VCaP (cell line): ENCODE measurements around the gene C17orf107.

ENCODE experiments used
- H3K27ac ChIP-seq: fragments of 450-650 bp; 2 replicates; pipeline ENCODE4 v1.5.1; 2017
- TF ChIP-seq, protein P1 (sequence below): fragments of 450-650 bp; conservative IDR thresholded peaks from 2 replicates; pipeline ENCODE4 v1.5.1; 2017; ENCODE audit warnings: mild to moderate bottlenecking, moderate library complexity

The C17orf107 gene

DNA sequence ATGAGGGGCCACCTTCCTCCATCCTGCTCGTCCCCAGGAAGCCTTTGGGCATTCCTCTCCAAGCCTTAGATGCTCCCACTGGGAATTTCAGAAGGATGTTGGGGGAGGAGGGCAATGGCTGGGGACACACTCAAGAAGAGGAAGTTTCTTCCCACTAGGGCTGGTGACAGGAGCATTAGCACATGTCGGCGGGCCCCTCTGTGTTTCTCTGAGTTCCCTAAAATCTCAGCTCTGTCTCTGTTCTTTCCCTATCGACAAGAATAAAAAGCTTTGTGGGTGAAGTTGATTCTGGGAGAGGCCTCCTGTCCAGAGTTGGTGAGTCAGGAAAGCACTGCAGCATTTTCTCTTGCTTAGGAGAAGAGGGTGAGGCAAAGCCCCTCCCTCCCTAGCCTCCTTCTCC is 19.7 kb upstream of the C17orf107 start:
- TF ChIP-seq, protein P1, sequence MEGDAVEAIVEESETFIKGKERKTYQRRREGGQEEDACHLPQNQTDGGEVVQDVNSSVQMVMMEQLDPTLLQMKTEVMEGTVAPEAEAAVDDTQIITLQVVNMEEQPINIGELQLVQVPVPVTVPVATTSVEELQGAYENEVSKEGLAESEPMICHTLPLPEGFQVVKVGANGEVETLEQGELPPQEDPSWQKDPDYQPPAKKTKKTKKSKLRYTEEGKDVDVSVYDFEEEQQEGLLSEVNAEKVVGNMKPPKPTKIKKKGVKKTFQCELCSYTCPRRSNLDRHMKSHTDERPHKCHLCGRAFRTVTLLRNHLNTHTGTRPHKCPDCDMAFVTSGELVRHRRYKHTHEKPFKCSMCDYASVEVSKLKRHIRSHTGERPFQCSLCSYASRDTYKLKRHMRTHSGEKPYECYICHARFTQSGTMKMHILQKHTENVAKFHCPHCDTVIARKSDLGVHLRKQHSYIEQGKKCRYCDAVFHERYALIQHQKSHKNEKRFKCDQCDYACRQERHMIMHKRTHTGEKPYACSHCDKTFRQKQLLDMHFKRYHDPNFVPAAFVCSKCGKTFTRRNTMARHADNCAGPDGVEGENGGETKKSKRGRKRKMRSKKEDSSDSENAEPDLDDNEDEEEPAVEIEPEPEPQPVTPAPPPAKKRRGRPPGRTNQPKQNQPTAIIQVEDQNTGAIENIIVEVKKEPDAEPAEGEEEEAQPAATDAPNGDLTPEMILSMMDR: no peak
- no peak overlapping the region for H3K27ac ChIP-seq

DNA sequence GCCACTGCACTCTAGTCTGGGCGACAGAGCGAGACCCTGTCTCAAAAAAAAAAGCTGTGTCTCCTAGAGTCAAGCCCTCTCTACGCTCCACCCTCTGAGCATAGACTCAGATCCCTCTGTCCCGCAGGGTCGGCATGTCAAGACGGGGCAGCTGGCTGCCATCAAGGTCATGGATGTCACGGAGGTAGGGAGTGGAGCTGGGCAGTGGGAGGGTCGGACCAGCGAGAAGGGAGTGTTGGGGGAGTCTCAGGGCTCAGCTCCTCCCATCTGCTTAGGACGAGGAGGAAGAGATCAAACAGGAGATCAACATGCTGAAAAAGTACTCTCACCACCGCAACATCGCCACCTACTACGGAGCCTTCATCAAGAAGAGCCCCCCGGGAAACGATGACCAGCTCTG is 18.5 kb upstream of the C17orf107 start:
- TF ChIP-seq, protein P1: no peak
- no peak overlapping the region for H3K27ac ChIP-seq

DNA sequence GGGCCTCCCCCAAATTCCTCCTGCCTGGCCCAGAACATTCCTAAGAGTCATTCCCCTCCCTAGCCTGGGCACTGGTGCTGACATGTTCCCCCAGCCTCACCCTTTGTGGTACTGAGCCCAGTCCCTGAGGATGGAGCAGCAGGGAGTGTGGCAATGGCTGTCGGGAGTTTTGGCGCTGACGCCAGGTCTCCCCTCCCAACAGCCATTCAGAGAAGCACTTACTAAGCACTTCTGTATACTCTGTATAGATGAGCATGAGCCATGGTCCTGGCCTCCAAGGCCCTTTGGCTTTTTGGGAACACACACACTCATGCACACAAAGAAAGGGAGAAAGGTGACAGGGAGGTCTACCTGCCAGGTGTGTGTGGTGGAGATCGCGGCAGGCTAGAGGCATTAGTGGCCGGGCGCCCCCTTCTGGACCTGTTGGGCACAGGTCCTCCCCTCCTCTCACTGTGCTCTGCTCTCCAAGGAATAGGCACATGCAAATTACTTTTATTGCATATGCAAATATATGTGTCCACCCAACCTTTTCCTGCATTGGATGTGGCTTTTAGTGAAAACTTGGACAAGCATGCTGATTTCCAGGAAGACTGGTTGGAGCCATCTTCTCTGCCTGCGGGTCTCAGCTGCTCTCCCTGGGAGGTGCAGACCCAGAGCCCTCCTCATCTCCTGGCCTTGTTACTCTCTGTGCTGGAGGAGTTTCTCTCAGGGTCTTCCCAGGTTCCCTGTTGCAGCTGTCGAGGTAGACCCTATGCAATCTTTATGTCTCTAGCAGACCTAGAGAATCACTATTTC is 17.4 kb upstream of the C17orf107 start:
- TF ChIP-seq, protein P1: peak; percentile 84
- H3K27ac ChIP-seq: no peak overlapping the region

DNA sequence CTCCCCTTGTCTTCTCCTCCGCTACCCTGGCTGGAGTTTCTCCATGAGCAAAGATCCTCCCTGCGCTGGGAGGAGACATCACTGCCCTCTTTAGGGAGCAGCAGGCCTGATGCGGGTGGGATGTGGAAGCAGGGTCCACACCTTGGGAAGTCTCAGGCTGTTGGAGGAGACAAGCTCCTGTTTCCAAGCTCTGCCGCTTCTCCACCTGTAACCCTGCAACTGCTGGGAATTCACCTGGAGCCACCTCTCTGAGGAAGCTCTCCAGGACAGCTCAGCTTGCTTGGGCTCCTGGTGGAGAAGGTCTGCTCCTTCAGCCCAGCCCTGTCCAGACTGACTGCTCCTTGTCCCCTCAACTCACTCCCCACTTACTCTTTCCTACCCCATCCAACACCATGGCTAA is 14.8 kb upstream of the C17orf107 start:
- TF ChIP-seq, protein P1: no peak

DNA sequence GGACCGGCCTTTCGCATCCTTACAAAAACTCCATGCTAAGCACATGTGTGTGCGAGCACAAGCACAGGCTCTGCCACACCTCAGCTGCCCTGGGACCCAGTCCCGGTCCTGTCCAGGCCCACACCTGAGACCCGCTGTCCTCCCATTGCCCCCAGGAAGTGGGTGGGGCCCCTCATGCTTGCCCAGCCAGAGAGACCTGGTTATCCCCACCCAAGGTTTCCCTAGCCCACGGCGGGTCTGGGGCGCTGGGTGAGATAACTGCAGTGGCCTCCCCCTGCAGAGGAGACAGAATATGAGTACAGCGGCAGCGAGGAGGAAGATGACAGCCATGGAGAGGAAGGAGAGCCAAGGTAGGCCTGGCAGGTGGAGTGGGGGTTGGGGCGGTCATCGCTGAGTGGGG is 12.5 kb upstream of the C17orf107 start:
- TF ChIP-seq, protein P1: no peak
- H3K27ac ChIP-seq: no peak overlapping the region

More for the DNA sequence above, 14.8 kb upstream of the C17orf107 start:
- H3K27ac ChIP-seq: no peak overlapping the region

DNA sequence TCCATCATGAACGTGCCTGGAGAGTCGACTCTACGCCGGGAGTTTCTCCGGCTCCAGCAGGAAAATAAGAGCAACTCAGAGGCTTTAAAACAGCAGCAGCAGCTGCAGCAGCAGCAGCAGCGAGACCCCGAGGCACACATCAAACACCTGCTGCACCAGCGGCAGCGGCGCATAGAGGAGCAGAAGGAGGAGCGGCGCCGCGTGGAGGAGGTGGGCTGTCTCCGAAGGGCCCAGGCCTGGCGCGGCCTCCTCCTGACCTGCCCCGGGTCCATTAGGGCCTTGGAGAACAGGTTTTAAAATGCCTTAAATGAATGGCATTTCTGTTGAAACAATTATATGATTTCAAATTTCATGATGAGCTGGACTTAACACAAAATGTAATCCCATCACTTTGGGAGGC is 11.8 kb upstream of the C17orf107 start:
- H3K27ac ChIP-seq: no peak overlapping the region
- TF ChIP-seq, protein P1: no peak

DNA sequence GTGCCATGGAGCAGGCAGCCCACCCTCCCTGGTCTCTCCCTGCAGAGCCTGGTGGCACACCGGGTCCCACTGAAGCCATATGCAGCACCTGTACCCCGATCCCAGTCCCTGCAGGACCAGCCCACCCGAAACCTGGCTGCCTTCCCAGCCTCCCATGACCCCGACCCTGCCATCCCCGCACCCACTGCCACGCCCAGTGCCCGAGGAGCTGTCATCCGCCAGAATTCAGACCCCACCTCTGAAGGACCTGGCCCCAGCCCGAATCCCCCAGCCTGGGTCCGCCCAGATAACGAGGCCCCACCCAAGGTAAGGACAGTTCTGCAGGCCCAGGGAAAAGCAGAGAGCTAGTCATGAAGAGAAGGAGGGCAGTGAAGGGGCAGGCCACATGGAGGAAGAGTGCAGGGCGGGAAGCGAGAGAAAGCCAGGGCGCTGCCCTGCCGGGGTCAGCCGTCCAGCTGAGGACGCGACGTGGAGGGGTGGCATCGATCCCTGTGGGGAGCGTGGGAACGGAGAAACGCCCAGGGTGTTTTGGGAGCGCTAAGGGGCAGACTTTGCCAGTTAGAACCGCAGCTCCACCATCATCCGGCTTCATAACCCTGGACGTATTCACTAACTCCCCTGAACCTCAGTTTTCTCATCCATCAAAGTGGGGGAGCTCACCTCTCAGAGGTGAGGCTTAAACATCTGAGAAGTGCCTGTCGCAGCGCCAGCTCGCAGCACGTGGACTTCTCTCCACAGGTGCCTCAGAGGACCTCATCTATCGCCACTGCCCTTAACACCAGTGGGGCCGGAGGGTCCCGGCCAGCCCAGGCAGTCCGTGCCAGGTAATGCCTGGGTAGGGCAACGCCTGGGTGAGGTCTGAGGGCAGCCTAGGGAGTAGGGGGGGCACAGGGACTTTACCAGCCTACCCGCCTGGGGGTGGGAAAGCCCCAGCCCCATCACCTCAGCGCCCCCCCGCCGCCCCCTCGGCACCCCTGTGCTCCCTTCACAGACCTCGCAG is 7.6 kb upstream of the C17orf107 start:
- TF ChIP-seq, protein P1: no peak
- H3K27ac ChIP-seq: no peak overlapping the region
